PFSK-1 (cell line): ENCODE data around the gene CACUL1.

ENCODE experiments used
- FOXP2 ChIP-seq: optimal IDR thresholded peaks from 2 replicates; pipeline ENCODE3; 2011; ENCODE audit warnings: borderline replicate concordance, control low read depth, inconsistent platforms; ENCODE audit not compliant: insufficient read depth; ENCODE audit errors: extremely low read length, extremely low read depth
- POLR2AphosphoS5 ChIP-seq: IDR thresholded peaks from 2 replicates; pipeline ENCODE4 v1.6.1; 2012; ENCODE audit warnings: low read depth, mild to moderate bottlenecking, control low read depth, low read length, moderate library complexity
- SIN3A ChIP-seq: IDR thresholded peaks from 2 replicates; pipeline ENCODE4 v1.6.1; 2012; ENCODE audit warnings: mild to moderate bottlenecking, low read length, moderate library complexity, borderline replicate concordance; ENCODE audit not compliant: insufficient read depth
- TAF1 ChIP-seq: IDR thresholded peaks from 2 replicates; pipeline ENCODE4 v1.6.1; 2012; ENCODE audit warnings: low read length, control low read depth, borderline replicate concordance; ENCODE audit not compliant: insufficient read depth
- TF ChIP-seq, protein P1 (sequence below), 2 experiments: IDR thresholded peaks; 2 replicates each; pipeline versions ENCODE4 v1.6.1 to v1.8.0; 2011 to 2012; ENCODE audit warnings: low read depth in 2 of 2, low read length in 2 of 2, control low read depth in 1 of 2, inconsistent platforms in 1 of 2, mild to moderate bottlenecking in 1 of 2, moderate library complexity in 1 of 2; ENCODE audit not compliant: insufficient read depth in 1 of 2

CACUL1 gene

DNA sequence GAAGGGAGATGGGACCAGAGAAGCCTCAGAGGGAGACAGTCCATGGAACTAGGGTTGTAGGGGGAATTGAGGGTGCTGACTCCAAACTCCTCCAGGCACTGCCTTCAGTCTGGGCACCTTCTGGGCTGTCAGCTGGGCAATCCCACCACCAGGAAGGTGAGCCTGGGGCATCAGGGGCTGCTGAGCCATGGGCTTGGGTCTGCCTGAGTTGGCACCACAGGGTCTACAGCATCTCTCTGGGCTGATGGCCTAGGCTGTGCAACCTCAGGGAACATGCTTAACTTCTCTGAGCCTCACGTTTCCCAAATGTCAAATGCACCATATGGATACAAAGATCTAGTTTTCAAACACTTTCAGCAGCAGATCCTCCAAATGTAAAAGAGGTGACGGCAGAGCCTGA, 112.5 kb downstream of the CACUL1 start:
- TF ChIP-seq, protein P1, sequence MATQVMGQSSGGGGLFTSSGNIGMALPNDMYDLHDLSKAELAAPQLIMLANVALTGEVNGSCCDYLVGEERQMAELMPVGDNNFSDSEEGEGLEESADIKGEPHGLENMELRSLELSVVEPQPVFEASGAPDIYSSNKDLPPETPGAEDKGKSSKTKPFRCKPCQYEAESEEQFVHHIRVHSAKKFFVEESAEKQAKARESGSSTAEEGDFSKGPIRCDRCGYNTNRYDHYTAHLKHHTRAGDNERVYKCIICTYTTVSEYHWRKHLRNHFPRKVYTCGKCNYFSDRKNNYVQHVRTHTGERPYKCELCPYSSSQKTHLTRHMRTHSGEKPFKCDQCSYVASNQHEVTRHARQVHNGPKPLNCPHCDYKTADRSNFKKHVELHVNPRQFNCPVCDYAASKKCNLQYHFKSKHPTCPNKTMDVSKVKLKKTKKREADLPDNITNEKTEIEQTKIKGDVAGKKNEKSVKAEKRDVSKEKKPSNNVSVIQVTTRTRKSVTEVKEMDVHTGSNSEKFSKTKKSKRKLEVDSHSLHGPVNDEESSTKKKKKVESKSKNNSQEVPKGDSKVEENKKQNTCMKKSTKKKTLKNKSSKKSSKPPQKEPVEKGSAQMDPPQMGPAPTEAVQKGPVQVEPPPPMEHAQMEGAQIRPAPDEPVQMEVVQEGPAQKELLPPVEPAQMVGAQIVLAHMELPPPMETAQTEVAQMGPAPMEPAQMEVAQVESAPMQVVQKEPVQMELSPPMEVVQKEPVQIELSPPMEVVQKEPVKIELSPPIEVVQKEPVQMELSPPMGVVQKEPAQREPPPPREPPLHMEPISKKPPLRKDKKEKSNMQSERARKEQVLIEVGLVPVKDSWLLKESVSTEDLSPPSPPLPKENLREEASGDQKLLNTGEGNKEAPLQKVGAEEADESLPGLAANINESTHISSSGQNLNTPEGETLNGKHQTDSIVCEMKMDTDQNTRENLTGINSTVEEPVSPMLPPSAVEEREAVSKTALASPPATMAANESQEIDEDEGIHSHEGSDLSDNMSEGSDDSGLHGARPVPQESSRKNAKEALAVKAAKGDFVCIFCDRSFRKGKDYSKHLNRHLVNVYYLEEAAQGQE (IDR thresholded peaks at IDR 0.05; ENCODE audit: insufficient read depth in 1 of 2, low read depth in 2 of 2, low read length in 2 of 2) = no peak
- TF ChIP-seq FOXP2 (no peak), POLR2AphosphoS5 (no peak), SIN3A (no peak), TAF1 (no peak)

DNA sequence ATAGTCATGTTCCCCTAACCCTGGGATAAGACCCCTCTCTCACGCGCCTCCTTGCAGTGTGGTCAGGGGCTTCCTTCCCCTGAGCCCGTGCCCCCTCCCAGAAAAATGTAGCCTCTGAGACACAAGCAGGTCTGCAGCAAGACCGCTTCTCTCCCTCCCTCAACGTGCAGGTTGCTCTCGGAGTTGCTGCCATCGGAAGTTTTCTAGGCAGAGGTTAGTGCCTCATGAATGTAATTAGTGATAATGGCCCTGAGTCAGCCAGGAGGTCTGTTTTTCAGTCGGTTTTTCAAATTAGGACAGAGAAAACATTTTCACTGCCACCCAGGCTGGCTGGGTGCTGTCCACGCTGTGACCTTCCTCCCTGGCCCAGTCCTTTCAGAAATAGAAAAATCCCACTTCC, 116.1 kb downstream of the CACUL1 start:
- TF ChIP-seq, protein P1 (IDR thresholded peaks at IDR 0.05; ENCODE audit: insufficient read depth in 1 of 2, low read depth in 2 of 2, low read length in 2 of 2) = no peak
- TF ChIP-seq FOXP2 (no peak), TAF1 (no peak), POLR2AphosphoS5 (no peak), SIN3A (no peak)

GRCh38 chr10:118635674-118636402, 118.9 kb downstream of the CACUL1 start:
- TF ChIP-seq FOXP2 (no peak), POLR2AphosphoS5 (no peak), TAF1 (no peak), SIN3A (no peak)
- TF ChIP-seq, protein P1 (IDR thresholded peaks at IDR 0.05; ENCODE audit: insufficient read depth in 1 of 2, low read depth in 2 of 2, low read length in 2 of 2) = no peak

DNA sequence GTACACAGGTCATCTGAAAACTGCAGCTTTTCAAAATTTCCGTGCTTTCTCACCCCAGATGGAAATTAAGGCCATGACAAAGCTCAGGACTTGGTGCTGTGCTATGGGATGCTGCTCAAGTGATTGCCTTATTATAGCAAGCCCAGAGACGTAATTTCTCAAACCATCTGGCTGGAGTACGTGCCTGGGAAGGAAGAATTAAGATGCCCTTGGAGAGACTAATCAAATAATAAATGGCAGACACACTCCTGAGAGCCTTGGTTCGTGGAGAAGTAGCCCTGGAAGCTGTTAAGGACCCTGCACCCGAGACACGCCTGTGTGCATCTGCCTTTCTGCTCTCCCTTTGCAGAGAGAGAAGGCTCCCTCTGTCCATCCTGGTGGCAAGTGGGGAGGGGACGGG, 121.0 kb downstream of the CACUL1 start:
- TF ChIP-seq, protein P1 (IDR thresholded peaks at IDR 0.05; ENCODE audit: insufficient read depth in 1 of 2, low read depth in 2 of 2, low read length in 2 of 2) = no peak
- TF ChIP-seq TAF1 (no peak), SIN3A (no peak), FOXP2 (no peak), POLR2AphosphoS5 (no peak)

GRCh38 chr10:118629211-118629610, 125.6 kb downstream of the CACUL1 start:
- TF ChIP-seq TAF1 (no peak), SIN3A (no peak), FOXP2 (no peak), POLR2AphosphoS5 (no peak)
- TF ChIP-seq, protein P1 (IDR thresholded peaks at IDR 0.05; ENCODE audit: insufficient read depth in 1 of 2, low read depth in 2 of 2, low read length in 2 of 2) = no peak
